Measurements from ENCODE around the gene SARNP.

SARNP gene

DNA sequence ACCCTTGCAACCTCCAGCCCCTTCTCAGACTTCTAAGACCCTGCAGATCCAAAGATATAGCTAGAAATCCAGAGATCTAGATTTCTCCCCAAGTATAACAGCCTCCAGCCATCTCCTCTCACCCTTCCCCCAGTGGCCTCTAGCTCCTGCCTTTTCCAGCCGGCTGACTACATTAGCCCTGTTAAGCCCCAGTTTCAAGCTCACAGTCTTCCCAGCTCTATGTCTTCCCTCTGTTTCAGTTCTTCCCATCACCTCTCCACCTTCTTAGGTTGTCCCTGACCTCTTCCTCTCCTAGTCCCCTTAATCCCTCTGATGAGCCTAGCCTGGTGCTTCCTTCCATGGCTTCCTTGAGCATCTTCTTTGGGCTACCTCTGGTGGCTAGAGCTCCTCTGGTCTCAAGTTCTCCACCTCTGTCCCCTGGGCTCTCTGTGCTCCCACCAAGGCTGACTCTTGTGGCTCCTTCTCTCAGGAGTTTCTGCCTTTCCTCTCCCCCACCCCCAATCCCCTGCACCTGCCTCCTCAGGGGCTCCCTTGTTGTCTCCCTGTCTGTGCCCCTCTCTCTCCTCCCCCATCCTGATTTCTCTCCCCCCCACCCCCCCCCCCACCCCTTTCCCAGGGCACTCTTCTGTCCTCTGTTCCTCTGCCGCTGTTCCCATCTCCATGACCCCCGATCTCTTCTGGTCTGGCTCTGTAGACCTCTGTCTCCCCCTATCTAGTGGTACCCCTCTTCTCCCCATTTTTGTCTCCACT is 75.4 kb downstream of the SARNP start:
- no peak for DNase-seq

DNA sequence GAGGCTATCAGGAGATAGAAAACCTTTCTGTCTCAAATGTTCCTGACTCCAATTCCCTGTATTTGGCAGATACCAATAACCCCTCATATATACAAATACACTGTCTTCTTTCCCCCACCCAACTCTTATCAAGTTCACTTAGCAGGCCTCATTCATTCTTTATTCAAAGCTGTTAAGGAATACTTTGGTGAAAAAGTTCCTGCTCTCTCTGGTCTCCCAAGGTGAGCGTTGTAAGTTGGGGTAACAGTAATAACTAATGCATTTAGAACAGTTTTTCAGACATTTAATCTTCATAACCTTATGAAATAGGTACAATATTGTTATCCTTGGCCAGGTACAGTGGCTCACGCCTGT is 78.5 kb downstream of the SARNP start:
- DNase-seq: no peak

DNA sequence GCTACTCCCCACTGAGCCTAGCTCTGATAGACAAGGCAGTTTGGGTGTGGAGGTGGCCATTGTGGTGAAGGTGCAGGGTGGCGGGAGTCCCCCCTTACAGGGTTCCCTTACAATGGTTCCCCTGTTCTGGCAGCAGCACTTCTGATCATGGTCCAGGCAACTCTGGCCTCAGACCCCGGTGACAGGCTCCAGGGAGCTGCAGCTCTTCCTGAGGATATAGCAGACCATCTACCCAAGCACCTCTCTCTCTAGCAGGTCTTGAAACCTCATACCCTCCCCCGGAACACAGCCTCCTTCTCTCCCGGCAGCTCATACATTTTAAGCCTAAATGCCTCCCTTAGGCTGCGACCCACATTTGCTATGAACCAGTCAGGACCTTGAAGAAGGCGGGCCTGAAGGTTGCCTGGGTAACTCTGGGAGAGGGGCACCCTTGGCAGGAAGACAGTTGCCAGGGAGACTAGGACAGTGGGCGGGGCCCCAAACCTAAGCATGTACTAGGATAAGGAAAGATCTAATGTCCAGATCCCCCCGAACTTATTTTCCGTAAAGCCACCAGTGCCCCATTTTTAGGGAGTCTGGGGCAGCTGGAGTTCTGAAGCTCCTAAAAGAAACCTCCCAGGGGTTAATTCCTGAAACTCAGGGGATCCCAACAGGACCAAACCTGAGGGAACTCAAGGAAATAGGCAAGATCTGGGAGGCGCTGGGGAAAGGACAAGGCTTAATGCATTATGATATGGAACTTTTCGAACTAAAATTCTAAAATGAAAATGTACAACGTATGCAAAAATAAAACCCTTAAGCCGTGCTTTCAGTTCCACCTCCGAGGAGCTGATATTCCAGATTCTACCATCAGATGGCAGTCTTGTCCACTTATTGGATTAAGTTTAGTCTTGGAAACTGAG is 79.2 kb downstream of the SARNP start:
- peak; percentile 69 to 72 for DNase-seq

- no peak for DNase-seq
Observed at GRCh38 chr12:55737581-55738122, 79.9 kb downstream of the SARNP start.

- peak; percentile 41 to 48 for DNase-seq
Observed at GRCh38 chr12:55736780-55737580, 80.5 kb downstream of the SARNP start.

GRCh38 chr12:55736076-55736475 is 81.4 kb downstream of the SARNP start:
- no peak for DNase-seq

DNA sequence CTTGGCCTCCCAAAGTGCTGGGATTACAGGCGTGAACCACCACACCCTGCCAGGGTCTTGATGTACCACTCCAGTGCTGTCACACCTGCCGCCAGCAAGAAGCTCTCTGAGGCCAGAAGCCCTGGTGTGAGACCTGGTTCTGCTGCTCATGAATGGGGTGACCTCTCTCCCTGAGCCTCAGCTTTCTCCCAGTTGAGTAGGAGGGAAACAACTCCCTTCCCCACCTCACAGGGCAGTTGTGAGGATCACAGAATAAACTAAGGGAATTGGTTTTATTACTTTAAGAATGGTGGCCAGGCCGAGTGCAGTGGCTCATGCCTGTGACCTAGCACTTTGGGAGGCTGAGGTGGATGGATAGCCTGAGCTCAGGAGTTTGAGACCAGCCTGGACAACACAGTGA is 82.9 kb downstream of the SARNP start:
- DNase-seq: no peak

DNA sequence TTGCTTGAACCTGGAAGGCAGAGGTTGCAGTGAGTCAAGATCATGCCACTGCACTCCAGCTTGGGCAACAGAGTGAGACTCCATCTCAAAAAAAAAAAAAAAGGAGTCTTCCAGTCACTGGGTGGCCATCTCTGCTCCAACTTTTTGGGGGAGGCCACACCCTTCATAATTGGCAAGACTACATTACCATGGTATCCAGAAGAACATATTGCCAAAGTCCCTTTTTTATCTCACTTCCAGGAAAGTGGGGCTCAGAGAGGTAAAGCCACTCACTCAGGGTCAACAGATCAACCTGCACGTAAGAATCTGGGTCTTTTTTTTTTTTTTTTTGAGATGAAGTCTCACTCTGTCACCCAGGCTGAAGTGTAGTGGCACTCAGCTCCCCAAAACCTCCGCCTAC is 83.7 kb downstream of the SARNP start:
- DNase-seq: no peak

GRCh38 chr12:55733021-55733555 is 84.4 kb downstream of the SARNP start:
- DNase-seq: no peak

DNA sequence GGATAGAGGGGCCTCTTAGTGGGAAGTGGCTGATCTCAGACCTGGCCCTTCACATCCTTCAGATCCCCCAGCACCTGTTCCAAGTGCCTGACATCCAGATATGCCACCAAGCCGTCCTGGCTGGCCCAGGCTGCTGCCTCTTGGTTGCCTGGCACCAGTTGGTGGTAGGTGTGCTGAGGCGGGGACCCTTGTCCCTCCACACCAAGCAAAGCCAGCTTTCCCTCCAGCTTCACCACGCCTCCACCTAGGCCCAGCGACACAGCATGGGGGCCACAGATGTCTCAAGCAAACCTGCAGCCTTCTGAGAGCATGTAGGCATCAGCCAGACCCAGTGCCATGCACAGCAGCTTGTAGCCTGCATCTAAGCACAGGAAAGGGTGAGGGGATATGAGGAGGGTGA is 85.2 kb downstream of the SARNP start:
- DNase-seq: no peak

DNA sequence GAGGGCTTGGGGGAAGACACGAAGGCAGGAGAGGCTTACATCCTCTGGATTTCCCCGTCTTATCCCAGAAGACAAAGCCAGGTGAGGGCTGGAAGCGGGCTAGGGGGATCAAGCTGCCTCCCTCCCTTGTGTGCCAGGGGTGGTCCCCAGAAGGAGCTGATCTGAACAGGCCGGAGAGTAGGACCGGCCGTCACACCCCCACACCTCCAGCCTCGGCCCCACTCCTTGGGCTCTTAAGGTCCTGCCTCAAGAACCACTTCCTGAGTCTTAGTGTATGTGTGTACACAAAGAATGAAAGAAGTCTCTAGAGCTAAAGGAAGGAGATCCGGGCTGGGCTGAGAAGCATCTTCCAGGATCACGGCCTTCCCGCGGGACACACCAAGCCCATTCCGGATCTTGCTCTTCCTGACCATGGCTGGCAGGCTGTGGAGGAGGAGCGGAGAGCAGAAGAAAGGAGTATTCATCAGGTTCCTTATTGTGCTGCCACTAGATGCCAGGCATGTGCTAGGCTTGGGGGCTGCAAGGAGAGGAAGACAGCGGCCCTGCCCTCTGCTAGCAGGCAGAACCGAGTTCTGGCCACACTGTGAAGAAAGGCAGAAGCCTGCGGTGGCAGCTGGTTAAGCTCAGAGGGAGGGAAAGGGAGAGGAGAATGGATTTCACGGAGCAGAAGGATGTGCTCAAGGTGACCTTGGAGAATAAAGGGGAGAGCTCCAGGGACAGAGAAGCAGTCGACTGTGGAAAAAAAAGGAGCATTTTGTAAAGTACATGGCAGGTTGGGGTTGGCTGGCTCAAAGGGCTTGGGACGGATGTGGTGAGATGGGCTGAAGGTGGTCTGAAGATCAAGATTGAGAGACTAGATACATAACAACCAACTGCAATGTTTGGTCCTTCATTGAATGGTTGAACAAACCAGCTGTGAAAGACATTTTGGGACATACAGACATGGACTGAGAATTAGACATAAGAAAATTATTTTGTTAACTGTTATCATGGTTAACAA is 87.4 kb downstream of the SARNP start:
- DNase-seq: no peak

DNA sequence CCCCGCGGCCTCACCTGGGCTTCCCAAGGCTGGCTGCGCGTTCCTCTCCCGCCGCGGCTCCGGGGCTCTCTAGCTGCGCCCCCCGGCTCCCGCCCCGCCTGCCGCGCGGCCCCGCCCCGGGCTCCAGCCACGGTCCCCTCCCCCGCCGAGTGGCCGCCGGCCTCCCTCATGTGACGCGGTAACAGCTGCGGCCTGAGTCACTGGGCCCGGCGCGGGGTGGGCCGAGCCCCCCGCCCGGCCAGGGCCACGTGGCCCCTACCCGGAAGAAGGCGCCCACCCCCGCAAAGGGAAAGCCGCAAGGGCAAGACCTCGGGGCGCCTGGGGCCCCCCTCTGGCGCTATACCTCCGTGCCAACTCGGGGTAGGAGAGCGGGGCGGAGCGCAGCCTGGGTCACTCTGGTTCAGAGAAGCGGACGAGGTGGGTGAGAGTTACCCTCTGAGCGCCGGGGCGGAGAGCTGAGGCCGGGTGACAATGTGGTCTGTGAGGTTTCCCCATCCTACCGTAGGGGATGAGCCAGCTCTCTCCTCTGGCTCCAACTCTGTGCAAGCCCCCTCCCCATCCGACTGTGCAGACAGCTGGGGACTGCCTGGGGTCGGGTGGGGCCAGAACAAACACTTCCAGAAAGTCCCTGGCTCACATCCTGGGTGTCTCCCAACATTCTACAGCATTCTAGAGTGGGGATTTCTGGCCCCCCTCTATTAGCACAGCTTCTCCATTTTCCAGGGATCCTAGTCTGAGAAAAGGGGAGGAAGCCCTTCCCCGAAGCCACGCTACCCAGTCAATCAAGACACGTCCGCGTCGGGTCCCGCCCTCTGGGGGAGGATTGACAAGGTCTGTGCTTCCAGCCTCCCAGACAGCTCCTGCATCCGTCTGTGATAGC is 88.3 kb downstream of the SARNP start, which contains the start of gene CD63:
Gene CD63, minus strand, starts transcription at position 71 of the 880 bp plus-strand sequence. CDS start 668 bp downstream, outside the sequence.
- peak; percentile 75 for DNase-seq

- peak in 1 of 2 experiments; percentile 40 for DNase-seq
Observed at GRCh38 chr12:55728186-55728938, 89.2 kb downstream of the SARNP start.

DNA sequence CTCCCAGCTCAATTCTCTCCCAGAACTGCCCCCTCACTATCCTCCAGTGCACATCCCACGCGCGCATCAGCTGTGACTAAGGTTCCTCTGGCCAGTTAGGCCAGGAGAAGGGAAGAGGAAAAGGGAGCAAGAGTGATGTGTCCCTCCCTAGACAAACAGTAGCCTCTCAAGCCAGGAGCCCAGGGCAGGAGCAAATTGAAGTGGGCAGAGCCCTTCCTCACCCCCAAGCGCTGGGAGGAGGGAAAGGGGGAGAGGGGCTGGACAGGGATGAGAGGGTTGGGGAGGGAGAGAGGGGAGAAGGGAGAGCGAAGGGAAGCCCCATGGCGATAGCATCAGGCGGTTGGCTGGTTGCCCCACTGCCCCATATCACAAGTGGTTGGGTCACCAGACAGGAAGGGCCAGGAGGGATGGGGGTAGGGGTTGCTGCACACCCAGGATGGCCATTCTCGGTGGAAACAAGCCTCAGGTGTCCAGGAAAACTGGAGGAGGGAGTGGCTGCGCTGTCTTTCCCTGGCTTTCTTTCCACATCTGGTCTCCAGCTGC is 89.8 kb downstream of the SARNP start:
- no peak for DNase-seq

DNA sequence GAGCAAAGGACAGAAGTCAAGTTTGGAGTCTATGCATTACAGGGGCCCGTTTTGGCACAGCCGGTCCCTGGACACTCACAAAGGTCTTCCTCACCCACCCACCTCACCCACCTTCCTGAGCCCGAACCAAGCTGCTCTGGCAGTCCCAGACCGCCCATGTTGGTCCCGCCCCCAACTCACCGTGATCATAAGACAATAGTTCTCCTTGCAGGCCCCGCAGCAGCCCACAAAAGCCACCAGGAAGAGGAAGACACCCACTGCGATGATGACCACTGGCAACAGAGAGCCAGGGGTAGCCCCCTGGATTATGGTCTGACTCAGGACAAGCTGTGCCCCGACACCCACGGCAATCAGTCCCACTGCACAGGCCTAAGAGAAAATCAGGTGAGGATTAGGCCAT is 90.6 kb downstream of the SARNP start:
- no peak for DNase-seq

DNA sequence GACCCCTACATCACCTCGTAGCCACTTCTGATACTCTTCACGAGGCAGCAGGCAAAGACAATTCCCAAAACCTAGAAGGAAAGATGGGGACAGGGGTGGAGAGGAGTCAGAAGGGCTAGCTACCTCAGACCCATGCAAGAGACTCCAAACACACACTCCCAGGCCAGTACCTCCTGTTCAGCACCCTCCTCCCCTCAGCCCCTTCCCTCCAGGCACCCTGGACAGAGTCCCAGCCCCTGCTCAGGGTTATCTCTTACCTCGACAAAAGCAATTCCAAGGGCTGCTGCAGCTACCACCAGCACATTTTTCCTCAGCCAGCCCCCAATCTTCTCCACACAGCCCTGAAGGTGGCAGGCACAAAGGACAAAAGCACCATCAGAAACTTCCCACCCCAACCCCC is 92.0 kb downstream of the SARNP start:
- DNase-seq: no peak

- no peak for DNase-seq
Observed at GRCh38 chr12:55724940-55725309, 92.6 kb downstream of the SARNP start.

DNA sequence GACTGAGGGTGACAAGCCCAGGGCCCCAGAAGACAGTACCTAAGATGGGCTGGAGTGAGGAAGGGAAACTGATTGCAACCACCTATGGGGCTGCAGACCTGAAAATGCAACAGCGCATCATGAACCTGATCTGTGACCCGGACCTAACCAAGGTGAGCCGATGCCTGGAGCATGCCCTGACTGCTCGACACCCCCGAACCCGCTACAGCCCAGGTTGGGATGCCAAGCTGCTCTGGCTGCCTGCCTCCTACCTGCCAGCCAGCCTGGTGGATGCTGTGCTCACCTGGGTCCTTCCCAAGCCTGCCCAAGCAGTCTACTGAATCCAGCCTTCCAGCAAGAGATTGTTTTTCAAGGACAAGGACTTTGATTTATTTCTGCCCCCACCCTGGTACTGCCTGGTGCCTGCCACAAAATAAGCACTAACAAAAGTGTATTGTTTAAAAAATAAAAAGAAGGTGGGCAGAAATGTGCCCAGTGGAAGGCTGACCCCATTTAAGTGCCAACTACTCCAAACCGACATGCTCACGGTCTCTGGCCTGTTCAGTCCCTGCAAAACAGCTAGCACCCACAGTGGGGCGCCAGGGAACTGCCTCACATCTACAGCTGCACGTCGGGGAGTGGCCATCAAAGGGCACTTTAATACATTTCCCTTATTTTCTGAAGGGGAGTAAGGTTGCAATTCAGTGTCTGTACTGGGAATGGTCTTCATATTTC is 93.1 kb downstream of the SARNP start:
- peak; percentile 51 to 58 for DNase-seq

All from stimulated activated CD4-positive, alpha-beta T cell treated with anti-CD3 and anti-CD28 coated beads, Interleukin-4, amount 100 ng/mL, for 4 hours (primary cell).